ENCODE data around the gene STUM.
"Not testable (repeated sequence)": the region's sequence is repeated elsewhere in the genome, so short reads cannot be mapped to it uniquely, and the experiment has no call there.

Gene STUM

GRCh38 chr1:226611980-226612379, 63.4 kb downstream of the STUM start:
- not testable (repeated sequence) for H3K4me3 ChIP-seq (ENCODE audit: low read depth, low read length); DNase-seq (ENCODE audit: low read depth)

GRCh38 chr1:226615876-226616275, 67.3 kb downstream of the STUM start:
- H3K4me3 ChIP-seq (ENCODE audit: low read depth, low read length), result no peak overlapping the region
- no peak for DNase-seq (ENCODE audit: low read depth)

GRCh38 chr1:226616636-226617035, 68.1 kb downstream of the STUM start:
- H3K4me3 ChIP-seq (ENCODE audit: low read depth, low read length), result no peak overlapping the region
- DNase-seq (ENCODE audit: low read depth), result no peak

GRCh38 chr1:226617109-226617508, 68.5 kb downstream of the STUM start:
- no peak overlapping the region for H3K4me3 ChIP-seq (ENCODE audit: low read depth, low read length)
- DNase-seq (ENCODE audit: low read depth), result no peak

- H3K4me3 ChIP-seq (ENCODE audit: low read depth, low read length); DNase-seq (ENCODE audit: low read depth): not testable (repeated sequence)
Measured at GRCh38 chr1:226617719-226618118, 69.2 kb downstream of the STUM start.

GRCh38 chr1:226618380-226618779, 69.8 kb downstream of the STUM start:
- no peak for DNase-seq (ENCODE audit: low read depth)
- H3K4me3 ChIP-seq (ENCODE audit: low read depth, low read length), result no peak overlapping the region

GRCh38 chr1:226619031-226619430, 70.5 kb downstream of the STUM start:
- no peak for DNase-seq (ENCODE audit: low read depth)
- H3K4me3 ChIP-seq (ENCODE audit: low read depth, low read length), result no peak overlapping the region

- H3K4me3 ChIP-seq (ENCODE audit: low read depth, low read length), result no peak overlapping the region
- DNase-seq (ENCODE audit: low read depth), result no peak
Measured at GRCh38 chr1:226622012-226622411, 73.4 kb downstream of the STUM start.

- no peak overlapping the region for H3K4me3 ChIP-seq (ENCODE audit: low read depth, low read length)
- no peak for DNase-seq (ENCODE audit: low read depth)
Measured at GRCh38 chr1:226624526-226624925, 76.0 kb downstream of the STUM start.

GRCh38 chr1:226625326-226625725, 76.8 kb downstream of the STUM start:
- no peak for DNase-seq (ENCODE audit: low read depth)
- H3K4me3 ChIP-seq (ENCODE audit: low read depth, low read length), result no peak overlapping the region

- no peak for DNase-seq (ENCODE audit: low read depth)
- H3K4me3 ChIP-seq (ENCODE audit: low read depth, low read length), result no peak overlapping the region
Measured at GRCh38 chr1:226625832-226626576, 77.4 kb downstream of the STUM start.

GRCh38 chr1:226626577-226626956, 78.0 kb downstream of the STUM start:
- DNase-seq (ENCODE audit: low read depth), result no peak
- H3K4me3 ChIP-seq (ENCODE audit: low read depth, low read length), result no peak overlapping the region

GRCh38 chr1:226627050-226627755, 78.6 kb downstream of the STUM start:
- no peak overlapping the region for H3K4me3 ChIP-seq (ENCODE audit: low read depth, low read length)
- no peak for DNase-seq (ENCODE audit: low read depth)

GRCh38 chr1:226627924-226628611, 79.5 kb downstream of the STUM start:
- no peak for DNase-seq (ENCODE audit: low read depth)
- no peak overlapping the region for H3K4me3 ChIP-seq (ENCODE audit: low read depth, low read length)

GRCh38 chr1:226628612-226629155, 80.1 kb downstream of the STUM start:
- no peak for DNase-seq (ENCODE audit: low read depth)
- no peak overlapping the region for H3K4me3 ChIP-seq (ENCODE audit: low read depth, low read length)

- no peak for DNase-seq (ENCODE audit: low read depth)
Measured at GRCh38 chr1:226629210-226629895, 80.8 kb downstream of the STUM start.

GRCh38 chr1:226629896-226630550, 81.5 kb downstream of the STUM start:
- DNase-seq (ENCODE audit: low read depth), result no peak

More at GRCh38 chr1:226629210-226629895, 80.8 kb downstream of the STUM start:
- no peak overlapping the region for H3K4me3 ChIP-seq (ENCODE audit: low read depth, low read length)

GRCh38 chr1:226630592-226630991, 82.0 kb downstream of the STUM start:
- DNase-seq (ENCODE audit: low read depth), result no peak
- no peak overlapping the region for H3K4me3 ChIP-seq (ENCODE audit: low read depth, low read length)

More at GRCh38 chr1:226629896-226630550, 81.5 kb downstream of the STUM start:
- no peak overlapping the region for H3K4me3 ChIP-seq (ENCODE audit: low read depth, low read length)

Data from skeletal muscle cell (primary cell).